ENCODE results near the gene KAT6B. TPM values are rescaled to one million over a fixed set of nuclear protein-coding genes. Genes with fewer than 3 reads are reported as not detected.

Gene KAT6B
- total and polyA plus RNA-seq, 2 donors from 2014 or later, result 2.9 to 34.2 TPM

GRCh38 chr10:75032813-75033212 lies 206.4 kb downstream of the KAT6B start:
- DNase-seq (no peak), FAIRE-seq (no peak)
- no peaks in the 10 kb centered on the region for H3K9me3 ChIP-seq (ENCODE audit: control insufficient read depth in 2 of 3, insufficient read depth in 1 of 3, low read length in 3 of 3)
- H3K36me3 ChIP-seq (ENCODE audit: control insufficient read depth in 2 of 3, insufficient read depth in 3 of 3, low read length in 3 of 3), result peaks cover 4 to 20% (median 19%) of the 10 kb centered on the region in 3 donors
- H3K4me3 ChIP-seq (ENCODE audit: low read length in 3 of 3), result no peak overlapping the region
- H3K4me1 ChIP-seq (ENCODE audit: control insufficient read depth in 2 of 3, insufficient read depth in 2 of 3, low read depth in 1 of 3, low read length in 3 of 3), result peaks cover 0 to 3% (median 0%) of the 10 kb centered on the region in 3 donors
- no peak for TF ChIP-seq CTCF (IDR thresholded peaks at IDR 0.05; ENCODE audit: borderline replicate concordance, extremely low read depth, insufficient read depth)
- no peaks in the 10 kb centered on the region for H3K27me3 ChIP-seq (ENCODE audit: control insufficient read depth, insufficient read depth, low read length)
- no peak overlapping the region for H3K9ac ChIP-seq (ENCODE audit: low read length in 3 of 3)
- no peak overlapping the region for H3K27ac ChIP-seq (ENCODE audit: low read depth in 2 of 2, low read length in 2 of 2)
- intact Hi-C loops (cut with DNase I), result no loop called here

- peaks cover 0 to 3% (median 0%) of the 10 kb centered on the region in 3 donors for H3K4me1 ChIP-seq (ENCODE audit: control insufficient read depth in 2 of 3, insufficient read depth in 2 of 3, low read depth in 1 of 3, low read length in 3 of 3)
- H3K9me3 ChIP-seq (ENCODE audit: control insufficient read depth in 2 of 3, insufficient read depth in 1 of 3, low read length in 3 of 3), result no peaks in the 10 kb centered on the region
- no peak overlapping the region for H3K9ac ChIP-seq (ENCODE audit: low read length in 3 of 3)
- FAIRE-seq, result no peak
- H3K27me3 ChIP-seq (ENCODE audit: control insufficient read depth, insufficient read depth, low read length), result no peaks in the 10 kb centered on the region
- no peak for DNase-seq
- no peak overlapping the region for H3K4me3 ChIP-seq (ENCODE audit: low read length in 3 of 3)
- intact Hi-C loops (cut with DNase I), result no loop called here
- no peak for TF ChIP-seq CTCF (IDR thresholded peaks at IDR 0.05; ENCODE audit: borderline replicate concordance, extremely low read depth, insufficient read depth)
- H3K27ac ChIP-seq (ENCODE audit: low read depth in 2 of 2, low read length in 2 of 2), result no peak overlapping the region
- H3K36me3 ChIP-seq (ENCODE audit: control insufficient read depth in 2 of 3, insufficient read depth in 3 of 3, low read length in 3 of 3), result peaks cover 4 to 19% (median 19%) of the 10 kb centered on the region in 3 donors
Measured at GRCh38 chr10:75033399-75034130, 207.2 kb downstream of the KAT6B start.

GRCh38 chr10:75034131-75034512 lies 207.7 kb downstream of the KAT6B start:
- DNase-seq (no peak), FAIRE-seq (no peak)
- H3K27me3 ChIP-seq (ENCODE audit: control insufficient read depth, insufficient read depth, low read length), result no peaks in the 10 kb centered on the region
- H3K9me3 ChIP-seq (ENCODE audit: control insufficient read depth in 2 of 3, insufficient read depth in 1 of 3, low read length in 3 of 3), result no peaks in the 10 kb centered on the region
- H3K27ac ChIP-seq (ENCODE audit: low read depth in 2 of 2, low read length in 2 of 2), result no peak overlapping the region
- intact Hi-C loops (cut with DNase I), result no loop called here
- H3K9ac ChIP-seq (ENCODE audit: low read length in 3 of 3), result no peak overlapping the region
- peaks cover 0 to 3% (median 0%) of the 10 kb centered on the region in 3 donors for H3K4me1 ChIP-seq (ENCODE audit: control insufficient read depth in 2 of 3, insufficient read depth in 2 of 3, low read depth in 1 of 3, low read length in 3 of 3)
- no peak for TF ChIP-seq CTCF (IDR thresholded peaks at IDR 0.05; ENCODE audit: borderline replicate concordance, extremely low read depth, insufficient read depth)
- H3K4me3 ChIP-seq (ENCODE audit: low read length in 3 of 3), result no peak overlapping the region
- peaks cover 4 to 16% (median 14%) of the 10 kb centered on the region in 3 donors for H3K36me3 ChIP-seq (ENCODE audit: control insufficient read depth in 2 of 3, insufficient read depth in 3 of 3, low read length in 3 of 3)
